GM21367 (cell line): ENCODE measurements around the gene IGDCC3.
"Not testable (repeated sequence)": the region's sequence is repeated elsewhere in the genome, so short reads cannot be mapped to it uniquely, and the experiment has no call there.

Experiments used
- ATAC-seq: cut with Tn5 transposase; IDR thresholded peaks from one replicate; pipeline ENCODE4 v1.9.1; 2021; ENCODE audit not compliant: unreplicated experiment

IGDCC3 gene

DNA sequence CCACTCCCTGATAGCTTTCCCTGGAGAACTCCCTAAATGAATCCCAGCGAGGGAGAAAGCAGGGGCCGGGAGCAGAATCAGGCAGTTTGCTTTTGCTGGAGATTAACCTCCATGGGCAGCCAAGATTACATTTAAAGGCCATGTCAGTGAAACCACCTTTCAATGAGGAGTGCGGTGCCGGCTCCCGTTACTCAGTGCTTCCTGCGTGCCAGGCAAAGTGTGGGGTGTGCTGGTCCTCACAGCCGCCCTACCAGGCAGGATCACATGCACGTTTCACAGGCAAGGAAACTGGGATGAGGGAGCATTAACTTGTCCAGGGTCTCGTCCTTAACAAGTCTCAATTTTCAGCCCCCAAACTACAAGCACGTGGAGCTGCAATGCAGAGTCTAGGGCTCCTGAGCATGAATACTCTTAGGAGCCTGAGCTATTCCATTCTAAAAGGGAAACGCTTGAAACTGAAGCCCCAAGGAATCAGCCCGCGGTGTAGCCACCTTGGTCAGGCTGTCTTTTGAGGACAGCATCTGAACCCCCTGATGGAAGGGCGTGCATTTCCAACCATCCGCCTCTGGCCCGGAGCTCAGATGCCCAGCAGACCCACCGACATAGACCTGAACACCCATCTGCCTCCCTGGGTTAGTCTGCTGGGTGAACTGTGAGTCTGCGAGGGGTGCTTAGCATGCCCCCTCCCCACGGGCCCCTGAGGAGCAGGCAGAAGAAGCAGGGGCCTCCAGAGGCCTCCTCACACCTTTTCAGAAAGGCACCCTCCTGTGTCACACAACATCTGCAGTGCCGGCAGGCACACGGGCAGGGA is 5.6 kb downstream of the IGDCC3 start:
- ATAC-seq, result no peak

DNA sequence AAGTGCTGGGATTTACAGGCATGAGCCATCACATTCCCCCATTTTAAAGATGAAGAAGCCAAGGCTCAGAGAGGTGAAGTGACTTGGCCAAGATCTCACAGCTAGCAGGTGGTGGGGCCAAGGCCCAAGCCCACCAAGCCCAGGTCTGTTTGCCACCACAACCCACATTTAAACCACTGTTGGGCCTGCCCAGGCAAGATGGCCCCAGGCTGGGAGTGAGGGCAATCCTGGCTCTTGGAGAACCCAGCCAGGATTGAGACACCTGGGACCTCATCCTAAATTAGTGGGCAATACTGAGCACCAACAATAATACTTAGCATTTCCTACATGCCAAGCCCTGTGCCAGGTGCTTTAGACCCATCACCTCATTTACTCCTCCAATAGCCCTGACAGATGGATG is 6.9 kb downstream of the IGDCC3 start:
- ATAC-seq, result no peak

DNA sequence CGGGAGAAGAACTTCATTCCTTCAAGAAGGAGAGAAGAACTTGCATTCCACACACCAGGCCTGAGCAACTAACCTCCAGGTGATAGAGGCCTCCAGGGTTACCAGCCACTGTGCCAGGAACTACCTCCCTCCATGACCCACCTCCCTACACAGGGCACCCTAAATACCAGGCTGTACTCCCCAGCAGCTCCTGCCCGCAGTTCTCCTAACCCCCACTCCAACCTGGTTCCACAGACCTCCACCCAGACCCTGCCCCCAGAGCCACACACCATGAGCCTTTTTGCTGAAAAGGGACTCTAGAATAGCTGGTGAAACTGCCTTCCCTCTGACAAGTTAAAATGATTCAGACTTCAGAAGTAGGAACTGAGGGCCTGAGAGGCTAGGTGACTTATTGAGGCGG is 8.2 kb downstream of the IGDCC3 start:
- ATAC-seq, result no peak

DNA sequence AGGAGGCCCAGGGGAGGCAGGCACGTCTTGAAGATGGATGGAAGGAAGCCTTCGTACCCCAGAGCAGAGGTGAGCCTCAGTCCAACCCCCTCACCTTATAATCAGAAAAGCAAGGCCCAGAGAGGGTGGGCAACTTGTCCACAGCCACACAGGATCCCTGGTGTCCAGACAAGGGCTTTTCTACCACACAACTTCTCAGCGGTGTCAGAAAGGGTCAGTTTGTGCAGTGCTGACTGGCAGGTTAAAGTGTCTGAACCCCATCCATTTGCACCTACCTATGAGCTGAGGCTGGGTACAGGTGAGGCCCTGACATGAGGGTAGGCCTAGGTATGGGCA is 8.6 kb downstream of the IGDCC3 start:
- no peak for ATAC-seq

DNA sequence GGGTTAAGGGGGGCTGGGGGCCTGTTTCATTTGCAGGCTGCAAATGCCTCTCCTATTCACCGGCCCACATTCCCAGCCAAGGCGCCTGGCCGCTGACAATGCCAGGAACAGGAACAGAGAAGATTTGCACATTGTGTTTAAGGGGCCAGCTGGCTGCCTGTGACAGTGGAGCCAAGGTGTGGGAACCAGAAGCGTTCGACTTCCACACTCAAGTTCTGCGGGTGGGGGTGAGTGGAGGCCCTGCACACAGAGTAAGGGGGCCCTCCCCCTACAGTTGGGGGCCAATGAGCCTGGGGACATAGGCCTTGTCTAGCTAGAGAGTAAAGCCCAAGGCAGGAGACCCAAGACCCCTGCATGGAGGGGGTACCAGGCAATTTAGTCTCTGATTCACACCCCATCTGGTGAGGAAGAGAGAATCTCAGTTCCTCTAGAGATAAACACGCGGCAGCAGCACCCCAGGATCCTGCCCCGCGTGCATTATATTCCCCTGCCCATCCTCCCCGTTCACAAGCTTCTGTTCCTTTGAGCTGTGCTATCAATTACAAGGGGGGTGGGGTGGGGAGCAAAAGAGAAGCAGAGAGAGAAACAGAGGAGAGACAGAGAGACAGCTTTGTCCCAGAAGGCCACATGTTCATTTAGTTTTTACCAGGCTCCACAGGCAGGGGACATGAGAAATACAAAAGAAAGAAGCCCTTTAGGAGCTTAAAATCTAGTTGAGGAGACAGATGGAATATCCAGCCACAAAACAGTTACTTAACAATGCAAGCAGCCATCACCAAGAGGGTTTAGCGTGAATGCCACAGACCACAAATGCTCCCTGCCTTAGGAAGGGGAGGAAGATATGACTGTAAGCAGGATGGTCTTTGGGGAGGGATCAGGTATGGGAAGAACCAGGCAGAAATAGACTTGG is 9.2 kb downstream of the IGDCC3 start:
- no peak for ATAC-seq

DNA sequence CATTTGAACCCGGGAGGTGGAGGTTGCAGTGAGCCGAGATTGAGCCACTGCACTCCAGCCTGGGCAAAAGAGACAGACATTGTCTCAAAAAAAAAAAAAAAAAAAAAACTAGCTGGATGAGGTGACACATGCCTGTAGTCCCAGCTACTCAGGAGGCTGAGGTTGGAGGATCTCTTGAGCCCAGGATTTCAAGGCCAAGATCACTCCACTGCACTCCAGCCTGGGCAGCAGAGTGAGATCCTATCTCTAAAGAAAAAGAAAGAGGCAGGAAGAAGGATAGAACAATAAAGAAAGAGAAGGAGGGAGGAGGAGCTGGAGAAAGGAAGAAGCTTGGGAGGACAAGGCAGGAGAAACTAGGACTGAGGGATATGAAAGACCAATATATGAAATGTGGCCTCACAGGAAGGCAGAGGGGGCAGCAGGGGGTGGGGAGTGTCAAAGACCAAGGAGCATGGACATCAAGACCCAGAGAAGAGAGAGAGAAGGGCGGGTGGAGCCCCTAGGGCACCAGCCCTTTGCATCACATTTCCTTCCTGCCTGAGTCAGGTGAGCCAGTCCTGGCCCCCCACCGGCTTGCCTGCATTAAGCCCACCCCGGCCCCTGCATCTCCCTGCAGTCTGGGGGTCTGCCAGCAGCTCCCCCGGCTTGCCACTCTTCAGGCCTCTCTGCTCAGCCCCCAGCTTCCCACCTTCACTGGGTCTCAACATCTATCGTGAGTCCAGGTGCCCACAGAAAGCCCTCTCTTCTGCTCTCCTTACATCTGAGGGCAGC is 11.5 kb downstream of the IGDCC3 start:
- no peak for ATAC-seq

DNA sequence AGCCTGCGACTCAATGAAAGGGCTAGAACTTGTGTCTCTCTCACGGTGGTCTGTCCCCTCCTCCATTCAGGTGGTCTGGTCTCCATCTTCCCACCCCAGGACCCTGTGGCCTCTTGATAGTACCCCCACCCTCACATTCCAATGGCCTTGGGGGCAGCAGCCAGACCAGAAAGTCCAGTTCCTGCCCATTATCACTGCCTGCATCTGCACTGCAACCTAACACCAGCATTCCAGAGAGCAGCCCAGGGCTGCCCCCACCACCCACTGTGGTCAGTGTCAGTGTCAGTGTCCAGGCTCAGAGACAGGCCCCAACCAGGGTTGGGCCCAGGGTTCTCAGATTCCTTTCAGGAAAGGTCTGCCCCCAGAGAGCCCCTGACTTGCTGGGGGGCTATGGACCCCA is 12.6 kb downstream of the IGDCC3 start:
- no peak for ATAC-seq

DNA sequence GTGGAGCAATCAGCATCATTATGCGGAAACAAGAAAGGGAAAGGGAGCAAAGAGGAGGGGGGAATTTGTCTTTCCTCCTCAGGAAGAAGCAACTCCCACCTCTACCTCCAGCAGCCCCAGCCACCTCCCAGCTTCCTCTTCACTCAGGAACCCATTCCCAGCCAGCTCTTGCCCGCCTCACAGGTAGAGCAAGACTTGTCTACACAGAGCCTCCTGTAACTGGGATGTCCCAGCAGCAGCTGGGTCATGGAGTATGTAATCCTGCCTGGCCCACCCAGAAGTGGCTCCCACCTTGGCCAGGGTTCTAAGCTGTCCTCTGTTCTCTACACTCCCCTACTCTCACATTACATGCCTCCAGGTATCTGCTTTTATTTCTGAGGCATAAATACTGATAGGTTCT is 14.0 kb downstream of the IGDCC3 start:
- ATAC-seq, result no peak

DNA sequence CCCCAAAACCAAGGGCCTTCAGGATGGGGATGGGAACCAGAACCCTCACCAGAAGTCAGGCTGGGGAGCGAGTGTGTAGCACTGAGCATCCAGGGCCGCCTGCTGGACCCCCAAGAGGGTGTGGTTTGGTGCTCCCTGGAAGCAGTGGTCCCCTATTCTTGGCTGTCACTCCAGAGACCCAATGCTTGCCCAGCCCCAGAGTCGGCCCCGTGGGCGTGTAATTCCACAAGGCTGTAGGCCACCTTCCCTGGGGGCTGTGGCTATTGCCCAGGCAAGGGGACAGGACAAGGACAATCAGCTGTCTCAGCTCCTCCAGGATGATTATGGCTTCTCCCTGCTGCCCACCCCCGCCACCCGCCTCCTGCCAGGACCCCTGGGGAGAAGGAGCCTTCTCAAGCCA is 14.5 kb downstream of the IGDCC3 start:
- no peak for ATAC-seq

DNA sequence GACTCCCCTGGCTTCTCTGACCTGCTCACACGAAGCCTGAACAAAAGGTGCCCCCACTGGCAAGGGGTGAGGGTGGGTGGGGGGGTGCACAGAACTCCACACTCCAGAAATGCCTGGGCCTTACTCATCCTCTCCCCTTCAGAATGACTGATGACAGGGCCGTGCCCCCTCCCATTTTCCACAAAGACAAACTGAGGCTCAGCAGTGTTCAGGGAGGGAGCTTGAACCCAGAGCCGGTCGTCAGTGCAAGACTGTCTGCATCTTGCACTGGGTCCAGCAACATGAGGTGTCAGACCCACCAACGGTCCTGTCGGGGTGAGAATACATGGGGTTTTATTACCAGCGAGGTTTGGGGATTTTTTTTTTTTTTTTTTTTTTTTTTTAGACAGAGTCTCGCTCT is 15.3 kb downstream of the IGDCC3 start:
- ATAC-seq, result no peak

DNA sequence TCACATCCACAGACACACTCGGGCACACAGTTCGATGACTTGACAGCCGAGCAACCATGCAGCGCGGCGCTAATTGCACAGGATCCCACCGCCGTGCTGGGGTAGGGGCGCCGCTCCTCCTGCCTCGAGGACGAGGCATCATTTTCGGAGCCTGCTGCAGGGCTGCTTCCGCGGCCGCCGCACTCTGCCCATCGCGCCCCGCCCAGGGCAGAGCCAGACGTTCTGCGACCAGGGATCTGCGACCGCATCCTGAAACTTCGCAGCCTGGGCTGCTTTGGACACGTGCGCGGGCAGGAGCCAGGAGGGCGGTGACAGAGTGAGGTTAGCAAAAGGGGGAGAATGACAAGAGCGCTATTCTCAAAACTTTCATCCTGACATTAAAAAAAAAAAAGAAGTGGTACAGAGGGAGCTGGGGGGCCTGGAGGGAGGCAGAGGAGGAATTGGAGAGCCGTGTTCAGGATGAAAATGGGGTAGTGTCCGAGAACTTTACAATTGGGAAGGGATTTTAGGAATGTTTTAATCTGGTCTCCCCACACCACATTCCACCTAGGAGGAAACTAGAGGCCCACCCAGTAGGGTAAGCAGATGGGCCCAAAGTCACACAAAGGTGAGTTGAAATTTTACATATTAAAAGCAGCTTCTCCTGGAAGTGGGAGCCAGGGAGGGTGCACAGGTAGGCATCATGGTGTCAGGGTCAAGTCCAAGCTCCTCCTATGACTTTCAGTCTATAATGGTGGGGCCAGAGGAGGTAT is 15.9 kb downstream of the IGDCC3 start:
- no peak for ATAC-seq

DNA sequence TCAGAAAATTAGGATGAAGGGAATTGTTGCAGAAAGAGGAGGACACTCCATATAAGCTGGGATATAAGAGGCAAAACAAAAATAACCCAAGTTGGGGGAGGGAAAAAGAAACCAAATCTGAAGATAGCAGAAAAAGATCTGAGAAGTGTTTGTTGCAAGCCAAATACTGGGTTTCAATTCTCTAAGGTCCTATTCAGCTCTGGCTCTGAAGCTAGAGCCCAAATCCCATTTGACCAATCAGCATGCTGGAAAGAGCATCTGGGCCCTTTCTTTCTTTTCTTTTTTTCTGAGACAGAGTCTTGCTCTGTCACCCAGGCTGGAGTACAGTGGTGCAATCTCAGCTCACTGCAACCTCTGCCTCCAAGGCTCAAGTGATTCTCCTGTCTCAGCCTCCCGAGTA is 17.3 kb downstream of the IGDCC3 start:
- no peak for ATAC-seq

DNA sequence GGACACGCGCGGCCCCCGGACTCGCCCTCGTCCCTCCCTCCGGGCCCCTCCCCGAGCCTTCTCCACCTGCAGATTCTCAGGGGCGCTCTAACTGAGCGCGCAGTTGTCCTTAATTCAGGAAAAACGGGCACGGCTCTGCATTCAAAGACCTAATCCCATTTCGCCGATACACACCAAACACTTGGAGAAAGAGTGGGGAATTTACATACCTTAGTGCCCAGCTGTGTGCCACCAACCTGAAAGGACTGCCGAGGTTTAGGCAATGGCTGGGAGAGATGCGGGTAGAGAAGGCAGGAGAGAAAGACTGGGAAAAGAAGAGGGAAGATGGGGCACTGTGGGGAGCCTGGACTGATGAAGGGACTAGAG is 21.8 kb downstream of the IGDCC3 start:
- ATAC-seq, result no peak

DNA sequence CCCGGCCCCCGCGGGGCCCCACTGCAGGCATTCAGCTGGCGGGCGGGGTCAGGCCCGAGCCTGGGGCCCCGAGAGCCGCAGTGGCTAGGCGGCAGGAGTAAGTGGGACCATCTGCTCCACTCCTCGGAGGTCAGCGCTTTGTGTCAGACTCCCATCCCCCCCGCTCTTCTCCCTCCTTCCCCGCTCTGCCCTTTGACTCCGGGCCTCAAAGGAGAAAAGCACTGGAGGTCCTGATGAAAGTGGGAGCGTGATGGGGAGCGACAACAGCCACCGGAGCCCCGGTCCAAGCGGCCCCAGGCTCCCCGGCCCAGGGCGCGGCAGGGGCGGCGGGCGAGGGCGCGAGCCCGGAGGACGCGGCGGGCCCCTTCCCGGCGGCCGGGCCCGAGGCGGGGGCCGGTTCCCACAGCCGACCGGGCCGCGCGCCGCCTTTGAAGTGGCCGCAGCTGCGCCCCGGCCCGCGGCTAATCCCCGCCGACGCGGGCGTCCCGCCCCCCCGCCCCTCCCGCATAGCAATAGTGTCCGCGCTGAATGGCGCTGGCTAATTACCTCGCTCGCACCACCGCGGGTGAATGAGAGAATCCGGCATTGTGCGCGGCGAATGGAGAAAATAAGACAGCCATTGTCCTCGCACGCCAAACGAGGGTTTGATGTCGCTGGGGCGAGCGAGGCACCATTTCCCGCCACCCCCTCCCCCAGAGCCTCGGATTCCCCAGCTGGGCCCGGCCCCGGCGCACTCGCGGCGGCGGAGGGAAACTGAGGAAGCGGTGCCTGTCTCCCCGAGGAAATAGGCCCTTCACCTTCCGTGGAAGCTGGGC is 22.4 kb downstream of the IGDCC3 start:
- no peak for ATAC-seq

DNA sequence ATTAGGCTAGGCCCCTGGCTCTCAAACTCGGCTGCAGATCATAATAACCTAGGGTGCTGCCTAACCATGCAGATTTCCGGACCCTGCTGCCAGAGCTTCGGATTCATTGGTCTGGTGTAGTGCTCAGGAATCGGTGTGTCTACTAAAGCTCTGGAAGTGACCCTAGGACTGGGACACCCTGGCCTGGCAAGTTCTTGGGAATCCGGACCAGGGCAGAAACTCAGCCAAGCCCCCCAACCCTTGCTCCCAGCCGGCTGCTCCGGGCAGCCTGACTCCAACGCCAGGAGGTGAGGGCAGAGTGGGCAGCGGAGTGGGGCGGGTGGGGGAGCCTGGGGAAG is 23.0 kb downstream of the IGDCC3 start:
- no peak for ATAC-seq

DNA sequence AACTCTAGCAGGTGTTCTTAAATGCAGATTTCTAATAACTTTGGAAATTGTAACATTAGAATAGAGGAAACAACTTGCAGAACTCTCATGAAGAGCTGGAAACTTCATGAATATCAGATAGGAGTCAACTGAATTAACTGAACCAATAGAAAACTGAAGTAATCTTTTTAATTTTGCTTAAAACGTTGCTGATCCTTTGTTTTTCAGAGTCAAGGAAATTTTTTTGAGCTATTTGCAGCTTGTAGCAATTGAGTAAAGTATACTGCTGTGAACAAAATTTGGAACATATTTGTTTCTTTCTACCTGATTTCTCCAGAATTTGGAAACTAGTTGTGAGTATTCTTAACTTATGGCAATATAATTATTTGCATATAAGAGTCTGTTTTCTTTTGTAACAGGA is 25.8 kb downstream of the IGDCC3 start:
- not testable (repeated sequence) for ATAC-seq

DNA sequence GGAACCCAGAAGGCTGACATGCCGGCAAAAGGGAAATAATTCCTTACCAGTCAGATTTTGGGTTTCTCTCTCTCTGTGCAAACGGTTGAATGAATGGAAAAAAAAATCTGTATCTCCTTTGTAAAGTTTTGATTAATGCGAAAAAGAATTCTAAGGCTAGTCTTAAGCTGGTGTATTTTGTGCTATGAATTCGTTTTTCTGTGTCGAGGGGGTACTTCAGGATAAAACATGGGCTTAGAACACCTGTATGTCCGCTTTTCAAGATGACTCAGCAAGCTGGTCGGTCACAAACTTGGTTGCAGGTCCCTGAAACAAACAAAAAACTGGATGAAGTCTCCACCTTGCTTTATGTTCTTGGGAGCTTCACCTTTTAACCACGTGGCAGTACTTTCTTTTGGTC is 28.5 kb downstream of the IGDCC3 start:
- no peak for ATAC-seq

DNA sequence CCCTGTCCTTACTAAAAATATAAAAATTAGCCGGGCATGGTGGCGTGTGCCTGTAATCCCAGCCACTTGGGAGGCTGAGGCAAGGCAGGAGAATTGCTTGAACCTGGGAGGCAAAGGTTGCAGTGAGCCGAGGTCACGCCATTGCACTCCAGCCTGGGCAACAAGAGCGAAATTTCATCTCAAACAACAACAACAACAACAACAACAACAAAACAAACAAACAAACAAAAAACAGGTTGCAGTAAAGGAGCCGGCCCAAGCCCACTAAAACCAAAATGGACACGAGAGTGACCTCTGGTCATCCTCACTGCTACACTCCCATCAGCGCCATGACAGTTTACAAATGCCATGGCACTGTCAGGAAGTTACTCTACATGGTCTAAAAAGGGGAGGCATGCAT is 30.0 kb downstream of the IGDCC3 start:
- ATAC-seq, result not testable (repeated sequence)

DNA sequence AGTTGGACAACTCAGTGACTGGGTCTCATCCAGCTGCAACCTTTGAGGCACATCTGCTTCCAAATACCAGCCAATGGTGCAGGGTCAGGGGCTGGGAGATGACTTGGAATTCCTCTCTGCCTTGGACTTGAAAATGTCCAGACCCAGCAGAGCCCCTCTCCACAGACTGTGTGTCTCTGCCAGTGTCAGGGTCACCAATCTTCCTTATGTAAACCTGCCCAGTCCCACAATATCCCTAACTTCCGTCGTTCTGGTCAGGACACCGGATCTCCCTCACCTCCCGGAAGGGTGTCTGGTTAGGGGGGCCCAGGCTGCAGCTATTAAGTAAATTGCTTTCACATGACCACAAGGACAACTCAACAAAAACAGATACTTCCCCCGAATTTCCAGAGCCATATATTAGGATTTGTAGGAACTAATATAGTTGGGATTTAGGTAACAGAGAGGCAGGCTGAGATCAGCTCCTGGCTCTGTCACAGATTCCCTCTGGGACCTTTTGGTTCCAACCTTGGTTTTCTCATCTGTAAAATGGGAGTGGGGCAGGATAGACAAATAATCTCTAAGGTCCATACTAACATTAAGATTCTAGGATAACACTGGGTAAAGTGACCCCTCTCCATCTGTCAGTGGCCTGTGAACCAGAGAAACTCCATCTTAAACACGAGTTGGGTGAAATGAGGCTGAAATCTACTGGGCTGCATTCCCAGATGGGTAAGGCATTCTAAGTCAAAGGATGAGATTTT is 30.8 kb downstream of the IGDCC3 start:
- no peak for ATAC-seq

DNA sequence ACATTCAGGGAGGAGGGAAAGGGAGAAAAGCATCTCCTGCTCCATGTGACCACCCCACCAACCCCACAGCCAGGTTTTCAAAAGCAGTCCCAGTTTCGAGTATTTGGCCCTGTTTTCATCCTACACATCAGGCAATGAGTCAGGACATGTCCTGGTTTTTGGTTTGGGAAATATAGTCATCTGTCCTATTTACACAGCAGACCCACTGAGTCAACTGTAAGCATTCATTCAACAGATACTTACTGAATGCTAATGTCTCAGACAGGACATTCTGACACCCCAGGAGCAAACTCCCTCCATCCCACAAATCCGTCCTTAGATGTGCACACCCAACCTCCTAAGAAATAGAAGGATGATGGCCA is 32.9 kb downstream of the IGDCC3 start:
- no peak for ATAC-seq
